Urinary bladder (tissue), 4 donors: Measurements from ENCODE around the gene ZP3. TPM values are rescaled to one million over a fixed set of nuclear protein-coding genes. Genes with fewer than 3 reads are reported as not detected.
"Not testable (repeated sequence)": the region's sequence is repeated elsewhere in the genome, so short reads cannot be mapped to it uniquely, and the experiment has no call there.

Experiments used
- DNase-seq: peaks from one replicate; pipeline ENCODE4 v3.0.0-alpha.2; 2015; ENCODE audit errors: extremely low spot score
- H3K27ac ChIP-seq: one replicate; pipeline ENCODE4 v1.5.1; 2013; ENCODE audit warnings: low read depth, mild to moderate bottlenecking, moderate library complexity
- H3K36me3 ChIP-seq: one replicate; pipeline ENCODE4 v1.6.1; 2013; ENCODE audit warnings: mild to moderate bottlenecking, moderate library complexity; ENCODE audit not compliant: insufficient read depth
- H3K4me1 ChIP-seq: one replicate; pipeline ENCODE4 v1.6.1; 2013; ENCODE audit warnings: mild to moderate bottlenecking, moderate library complexity; ENCODE audit not compliant: insufficient read depth
- H3K4me3 ChIP-seq: one replicate; pipeline ENCODE4 v1.5.1; 2013; ENCODE audit warnings: low read depth, low read length
- WGBS: extraction: QIAGEN DNeasy Blood & Tissue Kit; methylation state at CpG from one replicate; pipeline ENCODE4 v1.1.7; 2013; 5-methylcytosine and 5-hydroxymethylcytosine counted together
- polyA plus RNA-seq: library from polyadenylated mRNA; stranded (reverse); fragments of 200-250 nt; gene quantifications from one replicate; pipeline ENCODE4 v1.2.3, GENCODE V29; 2013
- total RNA-seq: library from RNA; depleted of rRNA; stranded (reverse); fragments of >200 nt; gene quantifications from one replicate; pipeline ENCODE4 v1.2.3, GENCODE V29; 2014
- donor health status: healthy with polysubstance abuse.
- donor health status: healthy.

ZP3 gene
- total and polyA plus RNA-seq, 2 donors, result 0.42 to 1.1 TPM

DNA sequence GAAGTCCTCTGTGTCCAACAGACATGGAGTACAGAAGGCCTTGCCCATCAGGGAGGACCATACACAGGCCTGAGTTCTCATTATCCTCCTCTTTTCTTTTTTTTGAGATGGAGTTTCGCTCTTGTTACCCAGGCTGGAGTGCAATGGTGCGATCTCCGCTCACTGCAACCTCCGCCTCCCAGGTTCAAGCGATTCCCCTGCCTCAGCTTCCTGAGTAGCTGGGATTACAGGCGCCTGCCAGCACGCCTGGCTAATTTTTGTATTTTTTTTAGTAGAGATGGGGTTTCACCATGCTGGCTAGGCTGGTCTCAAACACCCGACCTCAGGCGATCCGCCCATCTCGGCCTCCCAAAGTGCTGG is 29.2 kb upstream of the ZP3 start:
- WGBS, result 91% methylated on average over 11 of the region's 11 CpGs
- not testable (repeated sequence) for H3K4me3 ChIP-seq, DNase-seq, H3K27ac ChIP-seq, H3K4me1 ChIP-seq, H3K36me3 ChIP-seq

DNA sequence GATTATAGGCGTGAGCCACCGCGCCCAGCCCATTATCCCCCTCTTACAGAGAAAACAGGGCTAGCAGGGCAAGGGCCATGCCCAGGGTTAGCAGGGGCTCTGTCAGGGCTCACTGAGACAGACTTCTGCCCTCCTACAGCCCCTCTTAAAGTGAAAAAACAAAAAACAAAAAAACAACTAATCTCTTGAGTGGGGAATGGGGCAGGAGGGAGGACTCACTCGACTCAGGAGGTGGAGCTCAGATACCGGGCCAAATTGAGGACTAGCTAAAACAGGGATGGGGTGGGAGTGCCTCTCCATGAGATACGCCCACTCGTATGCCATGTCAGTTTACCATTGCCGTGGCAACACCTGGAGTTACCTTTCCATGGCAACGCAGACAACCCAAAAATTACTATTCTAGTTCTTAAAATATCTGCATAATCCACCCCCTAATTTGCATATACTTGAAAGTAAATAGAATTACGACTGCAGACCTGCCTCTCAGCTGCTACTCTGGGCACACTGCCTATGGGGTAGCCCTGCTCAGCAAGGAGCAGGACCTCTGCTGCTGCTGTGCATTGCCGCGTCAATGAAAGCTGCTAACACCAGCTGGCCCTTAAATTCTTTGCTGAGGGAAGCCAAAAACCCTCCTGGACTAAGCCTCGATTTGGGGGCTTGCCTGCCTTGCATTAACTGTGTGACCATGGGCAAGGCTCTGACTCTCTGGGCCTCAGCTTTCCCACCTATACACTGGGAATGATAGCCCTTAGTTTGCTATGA is 28.6 kb upstream of the ZP3 start:
- WGBS, result 59% methylated on average over 13 of the region's 13 CpGs
- Histone ChIP-seq H3K4me3 (no peak overlapping the region), H3K4me1 (no peaks in the 10 kb centered on the region), H3K27ac (no peak overlapping the region), H3K36me3 (no peaks in the 10 kb centered on the region)
- no peak for DNase-seq

DNA sequence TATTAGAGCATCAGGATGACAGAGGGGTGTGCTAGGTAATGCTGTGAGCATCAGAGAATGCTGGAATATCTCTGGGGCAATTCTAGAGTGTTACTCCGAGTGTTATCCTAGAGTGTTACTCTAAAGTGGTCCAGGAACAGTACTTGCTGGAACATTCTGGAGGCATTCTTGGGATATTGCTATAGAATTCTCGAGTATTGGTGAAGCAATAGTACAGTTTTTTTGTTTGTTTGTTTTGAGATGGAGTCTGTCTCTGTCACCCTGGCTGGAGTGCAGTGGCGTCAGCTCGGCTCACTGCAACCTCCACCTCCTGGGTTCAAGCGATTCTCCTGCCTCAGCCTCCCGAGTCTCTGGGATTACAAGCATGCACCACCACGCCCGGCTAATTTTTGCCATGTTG is 27.9 kb upstream of the ZP3 start:
- no peak overlapping the region for H3K27ac ChIP-seq
- no peaks in the 10 kb centered on the region for H3K36me3 ChIP-seq
- H3K4me3 ChIP-seq, result no peak overlapping the region
- 58% methylated on average over 8 of the region's 8 CpGs for WGBS
- no peaks in the 10 kb centered on the region for H3K4me1 ChIP-seq
- no peak for DNase-seq

DNA sequence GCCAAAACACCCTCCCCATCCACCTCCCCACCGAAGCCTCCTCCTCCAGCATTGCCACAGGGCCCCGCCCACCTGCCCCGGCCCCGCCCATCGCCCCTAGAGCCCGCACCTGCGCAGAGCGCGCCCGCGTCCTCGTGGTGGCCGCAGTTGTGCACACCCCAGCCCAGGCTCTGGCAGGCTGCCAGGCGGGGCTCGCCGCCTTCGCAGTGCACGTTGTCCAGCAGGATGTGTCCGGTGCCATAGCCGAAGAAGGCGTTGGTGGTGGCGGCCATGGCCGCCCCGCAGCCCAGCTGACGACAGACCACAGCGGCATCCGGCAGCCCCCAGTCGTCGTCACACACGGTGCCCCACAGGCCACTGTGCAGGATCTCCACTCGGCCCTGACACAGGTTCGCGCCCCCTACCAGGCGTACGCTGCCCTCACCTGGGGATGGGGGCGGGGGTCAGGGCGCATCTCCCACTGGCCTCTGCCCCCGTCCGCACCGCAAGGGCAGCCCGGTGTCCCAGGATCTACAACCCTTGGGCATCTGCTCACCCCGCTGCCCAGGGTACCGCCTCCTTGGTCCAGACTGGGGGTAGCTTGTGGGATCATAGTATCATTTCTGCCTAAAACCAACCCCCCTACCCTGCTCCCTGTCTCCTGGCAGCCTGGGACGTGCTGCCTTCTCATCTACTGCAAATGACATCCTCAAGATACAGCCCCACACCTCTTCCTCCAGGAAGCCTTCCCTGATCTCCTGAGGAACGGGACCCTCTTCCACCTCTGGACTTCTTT is 27.2 kb upstream of the ZP3 start:
- no peaks in the 10 kb centered on the region for H3K36me3 ChIP-seq
- H3K4me1 ChIP-seq, result no peaks in the 10 kb centered on the region
- WGBS, result 16% methylated on average over 45 of the region's 45 CpGs
- H3K4me3 ChIP-seq, result peak overlapping the region; percentile 33
- no peak for DNase-seq
- no peak overlapping the region for H3K27ac ChIP-seq

DNA sequence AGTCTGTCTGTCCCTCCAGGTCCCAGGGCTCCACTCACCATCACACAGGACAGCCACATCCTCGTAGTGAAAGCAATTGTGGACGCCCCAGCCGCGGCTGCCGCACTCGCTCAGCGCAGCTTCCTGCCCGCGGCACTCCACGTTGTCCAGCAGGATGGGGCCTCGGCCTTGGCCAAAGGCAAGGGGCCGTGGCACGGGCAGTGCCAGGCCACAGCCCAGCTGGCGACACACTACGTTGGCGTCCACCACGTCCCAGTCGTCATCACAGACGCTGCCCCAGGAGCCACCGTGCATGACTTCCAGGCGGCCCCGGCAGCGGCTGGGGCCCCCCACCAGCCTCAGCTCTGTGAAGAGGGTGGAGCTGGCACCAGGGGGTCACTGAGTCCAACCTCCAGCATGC is 24.5 kb upstream of the ZP3 start:
- Histone ChIP-seq H3K4me3 (no peak overlapping the region), H3K27ac (no peak overlapping the region), H3K4me1 (no peaks in the 10 kb centered on the region), H3K36me3 (no peaks in the 10 kb centered on the region)
- 94% methylated on average over 23 of the region's 23 CpGs for WGBS
- no peak for DNase-seq

DNA sequence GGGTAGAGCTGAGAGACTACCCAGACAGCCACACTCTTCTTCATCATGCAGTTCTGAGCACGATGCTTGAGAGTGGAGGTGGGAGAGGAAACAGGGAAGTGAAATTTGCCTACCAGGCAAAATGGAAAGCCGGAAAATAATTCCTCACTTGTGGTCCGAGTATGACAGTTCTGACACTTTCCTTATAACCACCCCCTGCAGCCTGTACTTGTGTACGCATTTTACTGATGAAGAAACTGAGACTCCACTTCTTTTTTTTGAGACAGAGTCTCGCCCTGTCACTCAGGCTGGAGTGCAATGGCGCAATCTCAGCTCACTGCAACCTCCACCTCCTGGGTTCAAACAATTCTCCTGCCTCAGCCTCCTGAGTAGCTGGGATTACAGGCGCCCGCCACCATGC is 21.7 kb upstream of the ZP3 start:
- 78% methylated on average over 8 of the region's 8 CpGs for WGBS
- H3K4me1 ChIP-seq, H3K4me3 ChIP-seq, H3K27ac ChIP-seq, H3K36me3 ChIP-seq, DNase-seq: not testable (repeated sequence)

DNA sequence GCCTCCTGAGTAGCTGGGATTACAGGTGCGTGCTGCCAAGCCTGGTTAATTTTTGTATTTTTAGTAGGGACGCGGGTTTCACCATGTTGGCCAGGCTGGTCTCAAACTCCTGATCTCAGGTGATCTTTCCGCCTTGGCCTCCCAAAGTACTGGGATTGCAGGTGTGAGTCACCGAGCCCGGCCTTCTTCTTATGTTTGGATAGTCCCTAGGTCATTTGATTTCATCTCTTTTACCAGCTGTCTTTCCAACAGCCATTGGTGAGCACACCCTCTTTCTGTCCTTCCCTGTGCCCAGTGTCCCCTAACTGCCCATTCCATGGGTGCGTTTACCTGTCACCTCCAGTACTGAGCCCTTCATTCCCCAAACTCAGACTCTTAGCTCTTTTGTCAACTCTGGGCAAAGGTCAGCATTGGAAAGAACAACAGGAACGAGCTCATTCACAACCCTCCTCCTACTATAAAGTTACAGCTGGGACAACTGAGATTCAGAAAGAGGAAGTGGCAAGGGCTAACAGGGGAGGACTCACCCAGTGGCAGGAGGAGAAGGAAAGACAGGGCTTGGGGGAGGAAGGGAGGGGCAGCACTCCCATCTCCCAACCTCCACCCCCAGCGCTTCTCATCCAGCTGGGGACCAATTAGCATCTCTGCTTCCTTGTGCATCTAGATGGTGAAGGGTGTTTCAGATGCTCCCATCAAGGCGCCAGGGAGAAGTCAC is 20.8 kb upstream of the ZP3 start:
- H3K27ac ChIP-seq, result no peak overlapping the region
- no peaks in the 10 kb centered on the region for H3K4me1 ChIP-seq
- no peak for DNase-seq
- 89% methylated on average over 10 of the region's 10 CpGs for WGBS
- no peaks in the 10 kb centered on the region for H3K36me3 ChIP-seq
- H3K4me3 ChIP-seq, result no peak overlapping the region

DNA sequence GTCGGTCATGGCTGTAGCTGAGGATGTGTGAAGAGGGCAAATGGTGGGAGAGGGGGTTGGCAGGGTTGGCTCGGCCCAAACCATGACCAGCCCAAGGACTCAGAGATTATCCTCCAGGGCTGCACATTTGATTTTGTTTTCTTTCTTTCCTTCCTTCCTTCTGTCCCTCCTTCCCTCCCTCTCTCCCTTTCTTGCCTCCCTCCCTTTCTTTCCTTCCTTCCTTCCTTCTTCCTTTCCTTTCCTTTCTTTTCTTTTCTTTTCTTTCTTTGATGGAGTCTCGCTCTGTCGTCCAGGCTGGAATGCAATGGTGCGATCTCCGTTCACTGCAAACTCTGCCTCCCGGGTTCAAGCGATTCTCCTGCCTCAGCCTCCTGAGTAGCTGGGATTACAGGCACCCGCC is 19.0 kb upstream of the ZP3 start:
- H3K4me1 ChIP-seq, result no peaks in the 10 kb centered on the region
- 90% methylated on average over 9 of the region's 9 CpGs for WGBS
- H3K27ac ChIP-seq, result no peak overlapping the region
- H3K4me3 ChIP-seq, result no peak overlapping the region
- H3K36me3 ChIP-seq, result no peaks in the 10 kb centered on the region
- no peak for DNase-seq

DNA sequence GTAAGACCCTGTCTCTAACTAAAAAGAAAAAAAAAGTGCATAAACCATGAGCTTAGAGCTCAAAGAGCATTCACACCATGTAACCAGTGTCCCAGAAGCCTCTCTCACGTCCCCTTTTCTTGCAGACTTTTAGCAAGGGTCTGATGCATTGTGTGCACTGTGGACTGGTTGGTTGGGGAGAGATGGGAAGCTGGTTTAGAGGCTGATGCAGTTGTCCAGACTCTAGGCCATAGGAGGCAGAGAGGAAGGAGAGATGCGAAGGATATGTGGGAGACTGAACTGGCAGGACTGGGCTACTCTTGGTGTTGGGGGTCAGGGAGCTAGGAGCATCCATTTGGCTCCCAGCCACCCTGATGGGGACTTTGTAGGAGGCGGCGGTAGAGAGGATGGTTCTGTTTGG is 17.0 kb upstream of the ZP3 start:
- Histone ChIP-seq H3K36me3 (no peaks in the 10 kb centered on the region), H3K4me3 (no peak overlapping the region), H3K27ac (no peak overlapping the region), H3K4me1 (no peaks in the 10 kb centered on the region)
- DNase-seq, result no peak
- WGBS, result 85% methylated on average over 4 of the region's 4 CpGs

DNA sequence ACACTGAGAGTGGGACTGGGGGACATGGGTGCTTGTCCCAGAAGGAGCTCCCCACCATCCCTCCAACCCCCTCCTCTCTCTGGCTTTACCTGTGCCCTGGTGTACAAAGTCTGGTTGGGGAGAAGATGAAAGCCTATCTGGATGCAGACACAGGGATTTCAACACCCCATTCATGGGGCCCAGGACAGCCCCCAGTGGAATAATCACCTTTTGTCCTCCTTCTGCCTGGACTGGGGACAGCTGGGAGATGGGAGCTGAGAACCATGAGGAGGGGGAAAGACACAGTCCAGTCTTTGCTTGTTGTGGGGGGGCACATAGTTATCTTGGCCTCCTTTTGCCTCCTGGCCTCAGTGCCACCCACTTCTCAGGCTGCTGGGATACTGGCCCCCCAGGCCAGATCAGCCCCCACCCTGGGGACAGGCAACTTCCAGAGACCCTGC is 16.6 kb upstream of the ZP3 start:
- H3K4me1 ChIP-seq, result no peaks in the 10 kb centered on the region
- H3K36me3 ChIP-seq, result no peaks in the 10 kb centered on the region
- H3K4me3 ChIP-seq, result no peak overlapping the region
- no peak for DNase-seq
- H3K27ac ChIP-seq, result no peak overlapping the region

DNA sequence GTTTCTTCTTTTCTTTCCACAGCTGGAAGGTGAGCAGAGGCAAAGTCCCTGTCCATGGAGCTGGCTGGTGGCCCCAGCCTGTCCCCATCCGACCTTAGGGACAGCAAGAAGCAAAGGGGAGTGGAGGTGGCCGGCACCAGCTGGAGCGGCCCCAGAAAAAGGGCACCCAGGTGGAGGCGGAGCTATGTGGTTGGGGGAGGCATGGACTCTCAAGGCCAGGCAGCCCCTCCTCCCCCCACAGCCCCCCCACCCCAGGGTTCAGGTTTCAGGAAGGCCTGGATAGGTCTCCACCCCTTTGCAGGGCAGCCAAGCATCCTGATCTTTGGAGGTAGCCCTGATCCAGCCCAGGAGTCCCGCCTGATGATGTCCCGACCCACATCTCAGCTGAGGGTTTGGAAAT is 15.2 kb upstream of the ZP3 start, which contains the start of gene SSC4D:
Gene SSC4D (minus strand): TSS at position 161 of the 400 bp plus-strand sequence. CDS start 5,258 bp downstream, outside the sequence.
- DNase-seq, result no peak
- Histone ChIP-seq H3K4me1 (no peaks in the 10 kb centered on the region), H3K27ac (no peak within 1 kb of the TSS), H3K36me3 (no peaks in the 10 kb centered on the region), H3K4me3 (no peak within 1 kb of the TSS)
- WGBS, result 45% methylated on average over 6 of the region's 6 CpGs

DNA sequence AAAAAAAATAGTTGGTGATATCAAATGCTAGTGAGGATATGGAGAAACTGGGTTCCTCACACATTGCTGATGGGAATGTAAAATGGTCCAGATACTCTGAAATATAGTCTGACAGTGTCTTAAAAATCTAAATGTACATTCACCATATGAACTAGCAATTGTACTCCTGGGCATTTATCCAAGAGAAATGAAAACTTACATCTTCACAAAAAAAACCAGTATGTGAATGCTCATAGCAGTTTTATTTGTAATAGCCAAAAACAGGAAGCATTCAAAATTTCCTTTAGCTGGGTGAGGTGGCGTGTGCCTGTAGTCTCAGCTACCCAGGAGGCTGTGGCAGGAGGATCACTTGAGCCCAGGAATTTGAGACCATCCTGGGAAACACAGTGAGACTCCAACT is 13.1 kb upstream of the ZP3 start:
- no peak for DNase-seq
- no peak overlapping the region for H3K27ac ChIP-seq
- H3K4me3 ChIP-seq, result no peak overlapping the region
- WGBS, result 55% methylated on average over 1 of the region's 1 CpG
- H3K4me1 ChIP-seq, result no peaks in the 10 kb centered on the region
- no peaks in the 10 kb centered on the region for H3K36me3 ChIP-seq

DNA sequence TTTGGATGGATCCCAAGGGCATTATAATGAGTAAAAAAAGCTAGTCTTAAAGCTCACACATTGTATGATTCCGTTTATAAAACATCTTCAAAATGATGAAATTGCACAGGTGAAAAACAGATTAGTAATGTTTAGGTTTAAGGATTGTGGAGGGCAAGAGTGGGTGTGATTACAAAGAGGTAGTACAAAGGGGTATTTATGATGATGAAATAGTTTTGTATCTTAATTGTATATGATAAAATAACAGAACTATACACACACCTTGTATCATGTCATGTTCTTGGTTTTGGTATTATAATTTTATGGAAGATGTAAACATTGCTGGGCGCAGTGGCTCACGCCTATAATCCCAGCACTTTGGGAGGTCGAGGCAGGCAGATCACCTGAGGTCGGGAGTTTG is 12.5 kb upstream of the ZP3 start:
- H3K27ac ChIP-seq, result no peak overlapping the region
- DNase-seq, result no peak
- 65% methylated on average over 5 of the region's 5 CpGs for WGBS
- H3K36me3 ChIP-seq, result no peaks in the 10 kb centered on the region
- H3K4me3 ChIP-seq, result no peak overlapping the region
- H3K4me1 ChIP-seq, result no peaks in the 10 kb centered on the region
